Epidermal melanocyte (primary cell): ENCODE data around the gene TTC29.
"Not testable (repeated sequence)": the region's sequence is repeated elsewhere in the genome, so short reads cannot be mapped to it uniquely, and the experiment has no call there.

Source experiments
- DNase-seq: peaks from one replicate; pipeline ENCODE4 v3.0.0; 2011; ENCODE audit warnings: low spot score; ENCODE audit not compliant: insufficient read length

TTC29 gene

DNA sequence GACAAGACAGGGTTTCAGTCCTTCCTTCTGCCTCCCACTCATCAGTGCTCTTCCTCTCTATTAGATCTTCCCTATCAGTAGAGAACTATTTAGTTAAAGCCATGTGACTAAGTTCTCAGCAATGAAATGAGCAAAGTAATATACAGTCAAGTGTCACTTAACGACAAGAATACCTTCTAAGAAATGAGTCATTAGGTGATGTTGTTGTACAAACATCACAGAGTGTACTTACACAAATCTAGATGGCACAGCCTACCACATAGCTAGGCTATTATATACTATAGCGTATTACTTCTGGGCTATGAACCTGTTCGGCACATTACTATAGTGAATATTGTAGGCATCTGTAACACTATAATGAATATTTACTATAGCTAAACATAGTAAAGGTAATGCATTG is 235.7 kb downstream of the TTC29 start:
- no peak for DNase-seq

DNA sequence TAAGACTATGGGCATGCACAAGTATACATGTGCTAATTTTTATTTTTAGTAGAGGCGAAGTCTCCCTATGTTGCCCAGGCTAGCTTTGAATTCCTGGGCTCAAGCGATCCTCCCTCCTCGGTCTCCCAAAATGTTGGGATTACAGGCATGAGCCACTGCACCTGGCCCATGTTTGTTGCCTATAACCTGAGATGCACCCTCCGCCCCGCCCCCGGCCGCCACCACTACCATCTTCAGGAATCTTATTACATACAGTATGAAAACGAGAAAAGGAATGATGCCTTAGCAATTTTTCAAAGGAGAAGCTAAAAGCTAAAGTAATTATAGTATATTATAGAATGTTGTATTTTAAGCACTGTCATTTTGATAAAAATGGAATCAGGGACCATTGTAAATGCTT is 245.8 kb downstream of the TTC29 start:
- no peak for DNase-seq

DNA sequence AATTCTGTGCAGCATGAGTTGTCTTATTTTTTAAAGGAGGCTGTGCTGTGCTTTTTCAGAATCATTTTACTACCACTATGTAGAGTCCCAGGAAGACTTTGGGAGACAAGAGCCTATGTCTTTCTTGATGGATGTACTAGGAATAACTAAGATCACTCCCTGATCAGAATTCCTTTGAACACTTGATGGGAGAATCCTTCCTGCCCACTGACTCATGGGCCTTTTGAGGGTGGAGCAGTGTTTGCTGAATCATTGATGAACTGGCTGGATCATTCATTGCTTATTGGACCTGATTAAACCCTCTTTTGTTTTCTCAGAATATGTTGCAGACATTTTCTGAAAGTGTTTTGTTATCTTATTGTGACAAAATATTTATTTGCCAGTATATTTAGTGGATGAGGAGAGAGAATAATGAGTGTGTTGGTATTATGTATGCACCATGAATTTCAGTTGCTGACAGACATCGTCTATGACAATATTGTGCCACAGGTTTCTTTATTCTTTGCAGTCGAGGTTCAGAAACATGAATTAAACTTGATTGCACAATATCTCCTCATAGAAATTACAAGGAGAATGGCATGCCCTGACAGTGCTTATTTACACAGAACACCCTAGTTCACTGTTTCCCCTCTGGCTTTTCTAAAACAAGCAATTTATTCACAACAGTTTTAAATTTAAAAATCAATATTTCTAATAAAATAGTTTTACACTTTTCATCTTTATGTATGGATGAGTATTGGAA is 270.7 kb downstream of the TTC29 start:
- DNase-seq: no peak

DNA sequence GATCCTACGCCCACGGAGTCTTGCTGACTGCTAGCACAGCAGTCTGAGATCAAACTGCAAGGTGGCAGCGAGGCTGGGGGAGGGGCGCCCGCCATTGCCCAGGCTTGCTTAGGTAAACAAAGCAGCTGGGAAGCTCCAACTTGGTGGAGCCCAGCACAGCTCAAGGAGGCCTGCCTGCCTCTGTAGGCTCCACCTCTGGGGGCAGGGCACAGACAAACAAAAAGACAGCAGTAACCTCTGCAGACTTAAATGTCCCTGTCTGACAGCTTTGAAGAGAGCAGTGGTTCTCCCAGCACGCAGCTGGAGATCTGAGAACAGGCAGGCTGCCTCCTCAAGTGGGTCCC is 281.7 kb downstream of the TTC29 start:
- not testable (repeated sequence) for DNase-seq

DNA sequence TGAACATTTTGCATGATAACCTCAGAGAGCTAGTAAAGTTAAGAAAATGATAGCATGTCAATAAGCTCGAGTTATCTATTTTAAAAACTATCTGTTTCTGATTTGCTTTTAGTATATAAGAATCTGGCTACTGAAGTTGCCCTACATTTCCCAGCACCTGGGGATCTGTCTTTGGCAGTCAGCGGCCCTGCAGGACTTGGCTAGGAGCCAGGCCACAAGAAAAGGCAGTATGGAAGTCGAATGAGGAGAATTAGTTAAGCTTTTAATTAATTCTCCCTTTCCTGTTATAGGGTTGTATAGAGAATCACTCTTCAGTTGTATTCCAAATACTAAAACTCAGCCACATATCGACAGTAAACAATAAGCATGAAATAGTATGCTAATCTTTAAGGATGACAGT is 284.3 kb downstream of the TTC29 start:
- DNase-seq: no peak
